Measurements from ENCODE around the gene TOX4.

The TOX4 gene

GRCh38 chr14:21503376-21503775 is 26.4 kb downstream of the TOX4 start:
- no peak for DNase-seq

- DNase-seq: no peak
These were observed 28.1 kb downstream of the TOX4 start for GRCh38 chr14:21505012-21505553.

- no peak for DNase-seq
These were observed 29.6 kb downstream of the TOX4 start for GRCh38 chr14:21506557-21506956.

- DNase-seq: no peak
These were observed 32.6 kb downstream of the TOX4 start for GRCh38 chr14:21509432-21510143.

GRCh38 chr14:21510735-21511657 is 34.0 kb downstream of the TOX4 start, which contains the start of gene METTL3:
Gene METTL3 (minus strand): TSS chr14:21511340. CDS start chr14:21511223, 117 bp downstream.
- DNase-seq: peak; percentile 89

- DNase-seq: no peak
These were observed 37.3 kb downstream of the TOX4 start for GRCh38 chr14:21514341-21514740.

- no peak for DNase-seq
These were observed 41.7 kb downstream of the TOX4 start for GRCh38 chr14:21518725-21519124.

- DNase-seq: no peak
These were observed 43.8 kb downstream of the TOX4 start for GRCh38 chr14:21520767-21521166.

- no peak for DNase-seq
These were observed 44.5 kb downstream of the TOX4 start for GRCh38 chr14:21521501-21521900.

- no peak for DNase-seq
These were observed 46.2 kb downstream of the TOX4 start for GRCh38 chr14:21523203-21523602.

- no peak for DNase-seq
These were observed 47.8 kb downstream of the TOX4 start for GRCh38 chr14:21524575-21525490.

- DNase-seq: no peak
These were observed 48.6 kb downstream of the TOX4 start for GRCh38 chr14:21525571-21525961.

GRCh38 chr14:21525962-21526671 is 49.1 kb downstream of the TOX4 start, which contains the start of gene SALL2:
Gene SALL2 (minus strand): TSS chr14:21526346. CDS start chr14:21526127, 219 bp downstream.
- DNase-seq: peak; percentile 76

GRCh38 chr14:21526672-21527317 is 49.8 kb downstream of the TOX4 start:
- DNase-seq: no peak

- no peak for DNase-seq
These were observed 50.3 kb downstream of the TOX4 start for GRCh38 chr14:21527318-21527679.

GRCh38 chr14:21528381-21529348 is 51.7 kb downstream of the TOX4 start:
- no peak for DNase-seq

GRCh38 chr14:21529515-21529914 is 52.5 kb downstream of the TOX4 start:
- no peak for DNase-seq

GRCh38 chr14:21533294-21533693 is 56.3 kb downstream of the TOX4 start:
- DNase-seq: no peak

GRCh38 chr14:21534576-21534975 is 57.6 kb downstream of the TOX4 start:
- DNase-seq: no peak

Measured in NCI-H1048 (cell line).